HG03432 (cell line): Measurements from ENCODE around the gene TMEM87A.
A peak's percentile ranks its signal among the peaks of the same experiment; 100 is the strongest.

ENCODE experiments used
- ATAC-seq: cut with Tn5 transposase; IDR thresholded peaks from one replicate; pipeline ENCODE4 v1.9.1; 2021; ENCODE audit warnings: mild to moderate bottlenecking, moderate library complexity; ENCODE audit not compliant: unreplicated experiment

The TMEM87A gene

DNA sequence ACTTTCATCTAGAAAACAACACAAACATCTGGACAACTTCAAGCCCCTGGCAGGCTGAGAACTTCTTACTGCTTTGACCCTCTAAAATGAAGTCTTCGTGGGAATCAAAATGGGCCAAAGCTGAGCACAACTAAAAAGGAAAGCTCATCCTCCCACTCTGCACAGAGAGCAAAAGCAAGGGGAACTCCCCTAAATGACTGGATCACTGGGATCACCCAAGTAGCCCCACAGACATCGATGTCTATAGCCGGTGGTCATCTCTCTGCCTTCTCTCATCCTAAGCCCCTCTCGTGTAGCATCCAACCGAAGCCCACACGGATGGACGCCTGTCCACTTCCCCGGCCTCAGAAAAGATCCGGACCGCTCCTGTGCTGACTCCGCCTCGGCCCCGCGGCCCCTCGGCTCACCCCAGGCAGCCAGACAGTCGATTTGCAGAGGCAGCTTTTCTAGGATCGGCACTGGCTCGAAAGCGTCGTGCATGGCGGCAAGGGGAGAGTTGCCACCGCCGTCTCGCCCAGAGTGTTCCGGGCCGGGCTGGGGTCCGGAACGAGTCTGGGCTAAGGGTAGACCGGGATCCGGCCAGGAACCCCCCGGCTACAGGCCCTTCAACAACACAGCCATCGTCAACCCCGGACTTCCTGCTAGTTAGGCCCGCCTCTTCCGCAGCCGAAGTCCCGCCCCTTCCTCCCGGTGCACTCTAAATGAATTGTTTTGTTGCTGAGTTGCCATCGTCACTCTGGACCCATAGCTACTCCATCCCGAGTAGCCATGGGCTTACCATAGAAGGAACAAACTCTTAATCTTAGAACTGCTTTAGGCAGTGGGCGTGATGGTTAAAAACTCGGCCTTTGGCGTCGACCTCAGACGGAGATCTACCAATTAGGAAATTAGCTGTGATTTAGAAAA is 65.3 kb downstream of the TMEM87A start, which contains the start of gene VPS39:
TSS of gene VPS39 (minus strand) at position 631 of the 906 bp plus-strand sequence. CDS start at position 480, 151 bp downstream.
- peak; percentile 95 for ATAC-seq

DNA sequence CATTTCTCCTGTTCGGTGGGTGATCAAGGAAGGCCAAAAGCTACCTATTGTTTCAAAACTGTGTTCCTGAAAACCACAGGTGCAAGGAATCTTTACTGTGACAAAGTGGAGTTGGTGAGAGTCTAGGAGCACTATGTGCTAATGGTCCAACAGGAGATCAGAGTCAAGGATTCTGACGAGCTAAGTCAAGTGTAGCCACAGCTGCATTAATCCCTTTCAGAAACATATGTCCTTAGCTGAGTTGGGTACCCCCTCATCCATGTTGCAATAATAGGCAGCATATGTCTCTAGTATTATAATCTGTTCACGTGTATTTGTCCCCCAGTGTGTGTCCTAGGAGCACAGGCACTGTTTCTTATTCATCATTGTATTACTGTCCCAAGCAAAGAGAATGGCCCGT is 66.8 kb downstream of the TMEM87A start:
- no peak for ATAC-seq

DNA sequence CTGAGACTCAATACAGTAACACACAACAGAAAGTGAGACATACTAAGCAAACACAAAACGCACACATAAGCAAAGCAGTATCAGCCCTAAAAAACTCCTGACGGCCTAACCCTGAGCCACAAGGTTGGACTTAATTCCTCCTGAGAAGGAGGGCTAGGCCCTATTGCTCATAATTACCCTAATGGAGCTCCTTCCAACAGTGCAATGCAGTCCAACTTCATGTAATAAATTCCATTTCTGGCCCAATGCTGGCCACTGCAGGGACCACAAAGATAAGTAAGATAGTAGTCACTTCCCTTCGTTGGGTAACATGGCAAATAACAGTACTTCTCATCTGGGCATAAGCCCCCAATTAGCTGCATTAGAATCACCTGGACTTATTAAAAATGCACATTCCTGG is 69.3 kb downstream of the TMEM87A start:
- no peak for ATAC-seq

DNA sequence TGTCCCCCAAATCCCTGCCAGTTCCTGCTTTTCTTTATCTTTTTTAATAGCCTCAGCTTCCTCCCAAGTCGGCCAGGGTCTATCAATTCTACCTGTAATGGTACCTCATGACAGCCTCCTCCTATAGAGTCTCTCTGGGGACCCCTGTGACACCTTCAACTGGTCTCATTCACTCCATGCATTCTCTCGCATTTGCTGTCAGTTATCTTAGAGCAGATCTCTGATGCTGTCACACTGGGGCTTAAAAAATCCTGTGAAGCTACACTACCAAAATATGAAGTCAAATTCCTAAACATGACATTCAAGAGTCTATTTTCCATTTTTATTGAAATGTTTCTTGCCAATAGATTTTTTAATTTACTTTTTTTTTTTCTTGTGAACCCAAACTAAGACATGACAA is 70.6 kb downstream of the TMEM87A start:
- no peak for ATAC-seq

DNA sequence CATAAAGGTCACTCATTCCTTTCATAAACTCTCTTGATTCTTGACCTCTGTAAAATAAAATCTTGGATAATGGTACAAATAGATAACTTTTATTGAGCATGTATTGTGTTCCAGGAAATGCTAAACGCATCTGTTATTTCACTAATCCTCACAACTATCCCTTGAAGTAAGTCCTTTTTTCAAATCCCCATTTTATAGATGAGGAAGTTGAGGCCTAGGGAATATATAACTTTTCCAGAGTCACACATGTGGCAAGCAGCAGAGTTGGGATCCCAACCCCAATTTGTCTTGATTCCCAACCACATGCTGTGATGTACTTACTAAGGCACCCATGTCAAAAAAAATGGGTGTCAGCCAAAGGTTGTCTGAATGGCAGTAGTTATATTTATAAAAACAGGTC is 71.4 kb downstream of the TMEM87A start:
- no peak for ATAC-seq

DNA sequence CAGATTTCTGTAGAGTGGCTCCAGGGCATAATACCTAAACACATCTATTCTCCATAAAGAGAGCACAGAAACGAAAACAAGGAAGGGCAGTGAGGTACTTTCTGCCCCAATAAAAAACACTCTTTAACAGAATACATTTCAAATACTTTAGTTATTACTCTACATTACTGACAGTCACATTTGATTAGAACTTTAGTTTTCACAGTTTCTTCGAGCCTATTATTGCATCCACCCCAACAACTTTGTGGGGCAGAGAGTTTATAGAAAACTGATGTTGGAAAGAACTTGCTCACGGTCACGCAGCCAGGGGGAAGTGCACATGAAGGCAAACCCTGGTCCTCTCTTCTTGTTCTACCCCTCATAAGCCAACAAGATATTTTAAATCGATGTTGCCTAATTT is 74.1 kb downstream of the TMEM87A start:
- ATAC-seq, result no peak

DNA sequence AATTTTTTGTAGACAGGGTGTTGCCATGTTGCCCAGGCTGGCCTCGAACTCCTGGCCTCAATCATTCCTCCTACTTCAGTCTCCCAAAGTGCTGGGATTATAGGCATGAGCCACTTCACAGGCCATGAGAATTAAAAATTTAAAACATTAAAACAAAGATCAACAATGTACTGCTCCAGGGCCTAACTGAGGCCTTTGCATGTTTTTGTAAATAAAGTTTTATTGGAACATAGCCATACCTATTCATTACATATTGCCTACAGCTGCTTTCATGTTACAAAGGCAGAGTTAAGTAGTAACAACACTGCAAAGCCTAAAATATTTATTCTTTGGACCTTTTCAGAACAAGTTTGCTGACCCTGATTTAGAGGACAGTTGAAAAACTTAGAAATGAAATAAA is 74.7 kb downstream of the TMEM87A start:
- ATAC-seq, result no peak

DNA sequence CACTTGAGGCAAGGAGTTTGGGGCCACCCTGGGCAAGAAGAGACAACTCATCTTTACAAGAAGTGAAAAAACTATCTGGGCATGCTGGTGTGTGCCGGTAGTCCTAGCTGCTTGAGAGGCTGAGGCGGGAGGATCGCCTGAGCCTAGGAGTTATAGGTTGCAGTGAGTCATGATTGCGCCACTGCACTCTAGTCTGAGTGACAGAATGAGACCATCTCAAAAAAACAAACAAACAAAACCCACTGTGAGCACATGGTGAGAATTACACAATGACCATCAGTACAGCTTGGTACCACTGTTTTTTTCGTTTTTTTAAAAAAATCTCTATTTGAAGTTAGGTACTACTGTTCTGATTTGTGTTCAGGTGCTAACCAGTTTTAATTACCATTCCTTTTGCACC is 78.7 kb downstream of the TMEM87A start:
- ATAC-seq, result no peak

DNA sequence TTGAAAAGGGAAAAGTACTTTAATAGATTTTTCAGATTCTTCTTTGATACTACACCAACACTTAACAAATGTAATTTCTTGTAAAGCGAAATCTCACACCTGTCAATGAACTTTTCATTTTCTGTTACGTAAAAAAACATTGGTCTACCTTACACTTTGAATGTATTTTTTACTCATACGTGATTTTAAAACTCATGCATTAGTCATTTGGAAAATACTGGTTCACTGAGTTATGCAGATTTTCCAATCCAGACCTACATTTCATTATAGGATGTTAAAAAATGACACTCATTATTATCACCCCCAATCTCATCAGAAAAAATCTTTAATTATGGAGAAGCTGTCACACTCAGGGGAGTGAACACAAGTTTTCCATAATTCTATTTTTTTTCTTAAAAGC is 79.8 kb downstream of the TMEM87A start:
- ATAC-seq, result no peak

DNA sequence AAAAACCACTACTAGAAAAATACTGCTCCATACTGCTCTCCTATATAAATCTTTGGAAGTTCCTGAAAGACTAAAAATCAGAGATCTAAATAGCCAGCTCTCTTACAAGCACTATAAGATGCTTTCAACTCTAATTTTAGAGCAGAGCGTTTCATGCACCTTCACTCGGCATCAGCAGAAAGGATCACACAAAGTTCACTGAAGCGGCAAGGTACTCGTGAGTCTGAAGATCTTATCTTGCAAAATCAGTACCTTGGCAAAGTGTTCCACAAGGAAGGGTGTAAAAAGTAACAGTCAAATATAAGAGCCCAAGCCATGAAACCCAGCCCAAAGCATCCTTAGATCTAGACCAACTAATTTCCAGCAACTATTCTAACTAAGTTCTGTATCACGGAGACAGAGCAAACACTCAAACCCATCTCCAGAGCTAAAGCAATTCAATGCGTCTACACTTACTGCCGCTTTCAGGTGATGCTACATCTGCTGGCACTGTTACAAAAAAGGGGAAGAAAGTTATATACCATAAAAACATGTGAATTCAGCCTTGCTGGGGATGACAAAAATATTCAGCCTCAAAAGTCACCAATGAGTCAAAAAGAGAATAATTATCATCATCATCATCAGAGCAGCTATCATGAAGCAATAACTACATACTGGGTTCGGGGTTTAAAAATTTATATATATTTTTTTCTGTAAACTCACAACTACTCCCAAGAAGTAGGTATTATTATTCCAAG is 81.5 kb downstream of the TMEM87A start:
- ATAC-seq, result peak; percentile 48

DNA sequence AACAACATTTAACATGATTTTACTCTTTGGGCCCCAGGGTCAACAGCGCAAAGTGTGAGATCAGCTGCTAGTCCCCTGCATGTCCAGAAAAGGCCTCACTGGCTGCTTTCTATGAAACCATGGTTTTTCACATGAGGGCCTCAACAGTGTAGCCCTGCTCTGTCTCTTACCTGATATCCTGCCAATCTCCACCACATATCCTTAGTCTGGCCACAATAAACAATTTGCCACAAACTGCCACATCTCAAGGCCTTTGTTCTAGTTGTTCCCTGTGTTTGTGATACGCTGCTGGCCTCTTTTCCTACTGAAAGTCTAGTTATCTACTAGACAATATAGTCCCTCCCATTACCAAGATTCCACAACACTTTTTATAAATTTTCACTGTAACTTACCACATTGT is 82.9 kb downstream of the TMEM87A start:
- ATAC-seq, result no peak

DNA sequence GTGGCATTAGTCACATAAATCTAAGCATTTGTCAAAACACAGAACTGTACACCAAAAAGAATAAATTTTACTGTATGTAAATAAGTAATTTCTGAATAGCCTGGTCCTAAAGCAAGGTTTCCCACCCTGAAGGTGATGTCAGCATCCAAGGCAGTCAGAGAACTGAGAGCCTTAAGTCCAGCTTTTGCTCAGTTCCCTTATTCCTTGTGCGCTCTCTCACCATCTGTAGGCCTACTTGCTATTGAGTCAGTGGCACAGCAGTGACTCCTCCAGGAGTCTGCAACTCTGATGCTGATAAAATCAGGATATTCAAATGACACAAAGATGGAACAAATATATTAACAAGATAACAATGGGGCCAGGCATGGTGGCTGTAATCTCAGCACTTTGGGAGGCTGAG is 87.4 kb downstream of the TMEM87A start:
- ATAC-seq, result no peak

DNA sequence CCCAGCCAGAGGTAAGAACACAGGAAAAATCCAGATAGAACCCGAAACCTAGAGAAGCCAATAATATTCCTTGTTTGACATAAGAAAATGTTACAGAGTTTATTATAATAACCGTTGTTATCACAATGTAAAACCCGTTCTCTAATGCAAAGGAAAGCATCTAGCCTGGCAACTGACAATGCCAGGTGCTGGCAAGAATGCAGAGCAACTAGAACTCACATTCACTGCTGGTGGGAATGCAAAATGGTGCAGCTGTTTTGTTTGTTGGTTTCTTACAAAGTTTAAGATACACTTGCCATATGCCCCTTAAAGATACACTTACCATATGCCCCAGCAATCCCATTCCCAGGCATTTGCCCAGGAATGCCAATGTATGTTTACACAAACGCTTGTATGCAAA is 88.5 kb downstream of the TMEM87A start:
- ATAC-seq, result no peak

DNA sequence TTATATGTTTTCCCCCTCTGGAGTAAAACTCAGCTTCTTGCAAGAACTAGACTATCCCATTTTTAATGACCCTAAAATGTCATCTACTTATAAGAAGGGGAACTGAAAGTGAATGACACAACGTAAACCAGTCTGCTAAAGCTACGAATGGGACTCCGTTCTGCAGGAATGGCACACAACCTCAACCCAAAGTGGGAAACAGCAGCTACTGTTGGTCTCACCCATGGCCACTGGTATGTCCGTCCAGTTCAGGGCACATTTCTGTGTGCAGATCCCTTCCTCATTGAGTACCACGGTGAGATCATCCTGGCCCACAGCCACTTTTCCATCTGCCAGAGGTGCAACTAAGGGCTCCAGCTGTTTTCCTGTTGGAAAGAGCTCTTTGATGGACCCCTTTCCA is 88.9 kb downstream of the TMEM87A start:
- no peak for ATAC-seq

DNA sequence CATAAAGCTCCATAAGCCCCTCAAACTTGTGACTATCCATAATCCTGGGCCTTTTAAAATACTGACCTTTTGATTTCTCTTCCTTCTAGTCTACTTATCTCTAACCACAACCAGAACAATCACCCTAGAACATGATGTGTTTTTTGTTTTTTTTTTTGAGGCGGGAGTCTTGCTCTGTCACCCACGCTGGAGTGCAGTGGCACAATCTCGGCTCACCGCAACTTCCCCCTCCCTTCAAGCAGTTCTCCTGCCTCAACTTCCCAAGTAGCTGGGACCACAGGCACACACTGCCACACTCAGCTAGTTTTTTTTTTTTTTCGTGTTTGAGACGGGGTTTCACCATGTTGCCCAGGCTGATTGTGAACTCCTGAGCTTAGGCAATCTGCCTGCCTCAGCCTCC is 90.3 kb downstream of the TMEM87A start:
- no peak for ATAC-seq

DNA sequence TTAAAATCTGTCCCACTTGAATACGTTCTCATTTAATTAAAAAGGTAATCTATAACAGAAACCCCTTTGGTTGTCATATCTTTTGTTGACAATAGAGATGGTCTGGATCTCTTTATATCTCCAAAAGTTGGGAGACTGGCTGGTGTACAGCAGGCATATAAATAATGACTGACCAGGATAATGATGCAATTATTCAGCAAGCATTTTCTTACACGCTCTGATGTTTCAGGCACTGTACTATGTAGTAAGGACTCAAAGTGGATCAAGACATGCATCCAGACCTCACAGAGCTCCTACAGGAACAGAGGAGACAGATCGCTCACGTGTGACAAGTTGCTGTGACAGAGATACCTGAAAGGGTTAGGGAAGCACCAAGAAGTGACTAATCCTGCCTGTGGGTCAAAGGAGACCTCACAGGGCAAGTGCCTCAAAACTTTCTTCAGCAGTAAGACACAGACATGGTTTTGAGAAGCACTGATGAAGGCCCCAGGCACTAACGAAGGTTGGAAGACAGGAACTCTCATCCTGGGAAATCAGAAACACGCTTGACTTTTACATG is 90.8 kb downstream of the TMEM87A start:
- no peak for ATAC-seq

DNA sequence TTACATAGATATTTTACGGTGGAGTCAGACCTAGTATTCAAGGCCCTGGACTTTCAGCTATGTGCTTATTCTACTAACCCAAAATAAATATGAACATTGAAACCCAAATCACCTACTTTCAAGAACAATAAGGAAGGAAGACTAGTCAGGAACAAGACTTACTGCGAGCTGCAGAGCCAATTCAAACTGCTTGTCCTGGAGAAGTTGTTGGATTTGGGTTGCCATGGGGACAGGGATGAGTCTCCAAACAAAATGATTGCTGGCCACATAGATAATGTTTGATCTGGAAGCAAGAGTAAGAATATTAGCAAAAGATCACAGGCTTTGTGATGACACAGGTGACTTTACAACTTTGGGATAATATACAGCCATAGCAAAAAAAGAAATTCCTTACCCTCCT is 95.2 kb downstream of the TMEM87A start:
- no peak for ATAC-seq

DNA sequence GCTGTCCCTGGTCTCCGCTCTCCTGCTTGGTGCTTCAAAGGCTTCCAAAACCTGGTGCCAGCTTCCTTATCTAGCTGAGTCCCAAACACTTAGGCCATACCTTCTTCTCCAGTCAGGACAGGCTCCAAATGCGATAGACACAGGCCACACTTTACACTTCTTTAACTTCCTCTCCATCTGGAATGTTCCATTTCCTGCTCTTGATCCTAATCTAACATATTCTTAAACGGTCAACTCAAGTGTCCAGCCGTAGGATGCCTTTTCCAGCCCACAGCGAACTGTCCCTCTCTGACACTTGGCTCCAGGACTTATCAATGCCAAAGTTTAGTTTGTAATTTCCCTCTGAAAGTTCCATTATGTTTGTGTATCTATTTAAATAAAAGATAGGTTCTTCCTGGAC is 97.6 kb downstream of the TMEM87A start:
- ATAC-seq, result no peak

DNA sequence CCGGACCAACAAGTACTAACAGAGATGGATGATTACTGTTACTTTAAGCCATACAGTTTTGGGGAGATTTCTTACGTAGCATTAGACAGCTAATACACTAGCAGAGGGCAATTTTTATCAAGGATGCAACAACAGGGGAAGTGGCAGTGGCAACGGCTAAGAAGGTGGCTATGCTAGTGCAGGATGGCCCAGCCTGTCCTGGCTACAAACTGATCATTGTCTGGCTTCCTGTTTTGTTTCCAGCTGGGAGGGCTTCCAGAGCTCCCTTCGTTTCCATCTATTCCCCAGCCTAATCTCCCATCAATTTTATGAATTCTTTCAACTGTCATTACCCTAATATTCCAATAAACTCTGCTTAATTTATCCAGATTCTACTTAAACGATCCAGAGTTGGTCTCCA is 100.8 kb downstream of the TMEM87A start:
- no peak for ATAC-seq

DNA sequence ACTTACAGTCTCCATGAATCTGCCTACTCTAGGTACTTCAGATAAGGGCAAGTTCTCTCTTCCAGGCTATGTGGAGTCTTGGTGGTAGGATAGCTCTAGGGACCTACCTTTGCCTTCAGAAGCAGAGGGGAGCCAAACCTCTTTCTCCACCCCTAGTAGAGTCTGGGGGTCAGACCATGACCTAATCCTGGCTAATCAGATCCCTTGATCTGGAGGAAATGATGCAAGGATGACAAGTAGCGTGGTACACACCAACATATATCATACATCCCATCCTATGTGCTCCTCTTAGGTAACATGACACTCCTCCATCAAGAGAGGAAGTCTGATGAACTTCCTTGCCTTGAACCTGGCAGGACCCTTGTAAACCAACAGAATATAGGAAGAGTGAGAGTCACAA is 101.4 kb downstream of the TMEM87A start:
- ATAC-seq, result no peak

DNA sequence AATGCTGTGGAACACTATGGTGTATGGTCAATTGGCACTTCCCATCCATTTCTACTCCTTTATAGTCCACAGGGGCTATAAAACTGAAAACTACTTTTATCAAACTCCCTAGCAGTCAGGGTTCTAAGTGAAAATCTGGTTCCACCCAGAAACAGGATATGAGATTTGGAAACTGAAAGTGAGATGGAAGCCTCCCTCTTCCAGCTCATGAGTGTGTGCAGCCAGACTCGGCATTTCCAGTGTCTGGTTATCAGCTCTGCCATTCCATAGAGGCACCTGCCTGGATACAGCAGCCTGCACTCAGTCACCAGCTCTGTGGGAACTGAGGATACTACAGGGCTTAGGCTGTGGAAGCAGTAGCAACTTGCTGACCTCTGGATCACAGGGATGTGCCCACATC is 102.1 kb downstream of the TMEM87A start:
- no peak for ATAC-seq
